Endothelial cell of umbilical vein (primary cell): ENCODE data around the gene GLIS2. TPM values are rescaled to one million over a fixed set of nuclear protein-coding genes. Genes with fewer than 3 reads are reported as not detected.

Experiments used
- BruUV-seq: library from RNA; stranded (reverse); fragments of 400-500 nt; replicated peaks from 2 replicates; lab custom pipeline; 2021; lab: Mats Ljungman, UMichigan
- CTCF ChIA-PET: fragments of 300-600, 350-600 bp; sonication (Branson Sonifier 250); formaldehyde crosslinking; loops from one replicate; lab custom pipeline; 2021; ENCODE audit warnings: antibody characterized with exemption, inconsistent platforms; lab: Charles Lee
- POLR2A ChIA-PET: fragments of 300-600, 350-600 bp; sonication (Branson Sonifier 250); formaldehyde crosslinking; loops from one replicate; lab custom pipeline; 2021; ENCODE audit warnings: antibody characterized with exemption, inconsistent platforms; lab: Charles Lee
- DNase-seq: peaks from one replicate; pipeline ENCODE4 v3.0.0-alpha.2; 2011; ENCODE audit warnings: low read depth, low spot score
- FAIRE-seq: peaks from 2 replicates; lab custom pipeline; 2011; peaks lifted over from hg19 to GRCh38; lab: Jason Lieb, UNC
- H2AFZ ChIP-seq: 2 replicates; pipeline ENCODE4 v1.6.0; 2012; ENCODE audit warnings: low read depth, low read length, control low read depth, inconsistent platforms
- H3K27ac ChIP-seq: 2 replicates; pipeline ENCODE4 v1.5.1; 2011; ENCODE audit warnings: low read depth, mild to moderate bottlenecking, control low read depth, low read length, moderate library complexity; ENCODE audit not compliant: insufficient read depth
- H3K27me3 ChIP-seq, 2 experiments: 2 replicates each; pipeline versions ENCODE4 v1.6.0 to v1.6.1; 2011; ENCODE audit warnings: low read length in 2 of 2, mixed read lengths in 1 of 2; ENCODE audit not compliant: control insufficient read depth in 2 of 2, insufficient read depth in 2 of 2
- H3K36me3 ChIP-seq, 2 experiments: 2 replicates in 1 of 2; 3 replicates in 1 of 2; pipeline ENCODE4 v1.5.1; 2011; ENCODE audit warnings: low read length in 2 of 2, mild to moderate bottlenecking in 1 of 2, moderate library complexity in 1 of 2; ENCODE audit not compliant: control insufficient read depth in 2 of 2, insufficient read depth in 2 of 2; ENCODE audit errors: extremely low read depth in 1 of 2
- H3K4me1 ChIP-seq: 3 replicates; pipeline ENCODE4 v1.5.1; 2011; ENCODE audit warnings: mild to moderate bottlenecking, low read length; ENCODE audit not compliant: control insufficient read depth, insufficient read depth; ENCODE audit errors: extremely low read depth
- H3K4me2 ChIP-seq: 2 replicates; pipeline ENCODE4 v1.6.1; 2011; ENCODE audit warnings: low read length, control low read depth, mixed read lengths; ENCODE audit not compliant: insufficient read depth
- H3K4me3 ChIP-seq, 3 experiments: fragments of 200-600 bp in 1 of 3; sonication (generic), shearing (Covaris generic) in 1 of 3; replicated peaks in 1 of 3; 2 replicates each; pipeline ENCODE4 v1.5.1; 2011 to 2016; ENCODE audit warnings: control low read depth in 3 of 3, low read length in 3 of 3, mild to moderate bottlenecking in 2 of 3, inconsistent platforms in 1 of 3, low read depth in 1 of 3, moderate library complexity in 1 of 3; ENCODE audit not compliant: insufficient read depth in 1 of 3
- H3K79me2 ChIP-seq: 2 replicates; pipeline ENCODE4 v1.6.0; 2012; ENCODE audit warnings: low read length, inconsistent platforms; ENCODE audit not compliant: control insufficient read depth, insufficient read depth
- H3K9ac ChIP-seq: replicated peaks from 2 replicates; pipeline ENCODE3; 2011; ENCODE audit warnings: low read length, control low read depth; ENCODE audit not compliant: insufficient read depth; ENCODE audit errors: extremely low read depth
- H3K9me1 ChIP-seq: replicated peaks from 3 replicates; pipeline ENCODE4 v1.6.0; 2011; ENCODE audit warnings: mild to moderate bottlenecking, low read length; ENCODE audit not compliant: control insufficient read depth, insufficient read depth; ENCODE audit errors: extremely low read depth
- H3K9me3 ChIP-seq: replicated peaks from 2 replicates; pipeline ENCODE4 v1.5.1; 2012; ENCODE audit warnings: low read length, inconsistent platforms; ENCODE audit not compliant: control insufficient read depth, insufficient read depth
- H4K20me1 ChIP-seq: replicated peaks from 2 replicates; pipeline ENCODE3; 2011; ENCODE audit warnings: mild to moderate bottlenecking, low read length; ENCODE audit not compliant: control insufficient read depth, insufficient read depth; ENCODE audit errors: extremely low read depth
- CTCF ChIP-seq, 2 donors: IDR thresholded peaks; 1 replicate in 1 of 2; 2 replicates in 1 of 2; pipeline ENCODE4 v1.5.1; 2011; ENCODE audit warnings: low read length in 2 of 2, mild to moderate bottlenecking in 2 of 2, moderate library complexity in 2 of 2, control low read depth in 1 of 2, inconsistent platforms in 1 of 2, low read depth in 1 of 2; ENCODE audit not compliant: insufficient read depth in 1 of 2; ENCODE audit errors: extremely low read depth in 1 of 2
- EZH2 ChIP-seq: IDR thresholded peaks from 2 replicates; pipeline ENCODE4 v1.6.1; 2012; ENCODE audit warnings: borderline replicate concordance, low read depth, mild to moderate bottlenecking, moderate library complexity, low read length, inconsistent platforms; ENCODE audit not compliant: severe bottlenecking
- FOS ChIP-seq: IDR thresholded peaks from 2 replicates; pipeline ENCODE4 v1.6.1; 2011; ENCODE audit warnings: mild to moderate bottlenecking, low read length, moderate library complexity, borderline replicate concordance; ENCODE audit not compliant: insufficient read depth
- GATA2 ChIP-seq: IDR thresholded peaks from 2 replicates; pipeline ENCODE4 v1.7.0; 2011; ENCODE audit warnings: low read depth, mild to moderate bottlenecking, moderate library complexity, mixed read lengths, low read length; ENCODE audit not compliant: insufficient read length, insufficient read depth
- JUN ChIP-seq: IDR thresholded peaks from 2 replicates; pipeline ENCODE4 v1.6.1; 2011; ENCODE audit warnings: borderline replicate concordance, low read depth; ENCODE audit not compliant: insufficient read length, insufficient read depth
- MYC ChIP-seq: IDR thresholded peaks from one replicate; pipeline ENCODE4 v1.6.1; 2011; ENCODE audit warnings: mild to moderate bottlenecking, low read depth, low read length
- POLR2A ChIP-seq: IDR thresholded peaks from 2 replicates; pipeline ENCODE4 v1.6.1; 2012; ENCODE audit warnings: low read depth, mild to moderate bottlenecking, control low read depth, low read length
- POLR2AphosphoS5 ChIP-seq: IDR thresholded peaks from 2 replicates; pipeline ENCODE4 v1.6.1; 2012; ENCODE audit warnings: low read depth, mild to moderate bottlenecking, control low read depth, low read length, moderate library complexity; ENCODE audit not compliant: insufficient read depth
- dilution Hi-C: fragments of 300-500 bp; cut with MboI; formaldehyde crosslinking; loops from one replicate; pipeline ENCODE4 v1.15.0; 2019; ENCODE audit warnings: low sequenced_read_pairs; ENCODE audit not compliant: extremely low pct_ligation_motif_present
- intact Hi-C: fragments of 100-400 bp; cut with micrococcal nuclease; formaldehyde crosslinking; loops from one replicate; pipeline ENCODE4 v1.10.0; 2022
- polyA plus RNA-seq, 4 experiments: library from polyadenylated mRNA; depleted of rRNA in 3 of 4; stranded (reverse) in 3 of 4; unstranded in 1 of 4; fragments of >200 nt; gene quantifications; 2 replicates each; pipeline versions ENCODE4 v1.2.1 to v1.2.3, GENCODE V29; 2011 to 2012; ENCODE audit warnings: missing spikeins in 1 of 4
- total RNA-seq: library from RNA; stranded (reverse); gene quantifications from 2 replicates; pipeline ENCODE4 v1.2.3, GENCODE V29; 2021
- TF ChIP-seq, protein P1 (sequence below): IDR thresholded peaks from 2 replicates; pipeline ENCODE4 v1.6.1; 2011; ENCODE audit not compliant: insufficient read depth, insufficient read length

The GLIS2 gene
- total and polyA plus RNA-seq, 2 donors (not counting 3 experiments of a cell fraction or from before 2014, with no cell fraction given) = 4.6 to 10.1 TPM

- FAIRE-seq = no peak
- H4K20me1 ChIP-seq = no peaks in the 10 kb centered on the region
- no peaks in the 10 kb centered on the region for H3K4me1 ChIP-seq
- H3K9me3 ChIP-seq = no peaks in the 10 kb centered on the region
- no peak overlapping the region for H3K4me2 ChIP-seq
- POLR2A ChIA-PET = interaction anchor here (1.2 to 1.5 kb wide), 2 partner anchors 12 to 66 kb away, joined by 3 read pairs; partner anchors contain the start of gene TFAP4
- intact Hi-C loops (no loop called here), dilution Hi-C loops (no loop called here)
- H2AFZ ChIP-seq = no peak overlapping the region
- no peaks in the 10 kb centered on the region for H3K9me1 ChIP-seq
- H3K27me3 ChIP-seq = no peaks in the 10 kb centered on the region
- no TSS peak for BruUV-seq
- DNase-seq = no peak
- peaks cover 3 to 17% of the 10 kb centered on the region in 2 experiments for H3K36me3 ChIP-seq
- TF ChIP-seq POLR2A = no peak
- TF ChIP-seq EZH2 = no peak
- TF ChIP-seq JUN = no peak
- no peak for TF ChIP-seq CTCF (IDR thresholded peaks at IDR 0.05; ENCODE audit: extremely low read depth in 1 of 2, insufficient read depth in 1 of 2, low read depth in 1 of 2, low read length in 2 of 2)
- TF ChIP-seq MYC = no peak
- CTCF ChIA-PET = interaction anchor here (1.9 to 4.2 kb wide), 5 partner anchors 30 to 85 kb away, joined by 4 to 29 read pairs (median 7); no protein-coding TSS in a partner anchor
- peaks cover 16% of the 10 kb centered on the region for H3K79me2 ChIP-seq
- H3K27ac ChIP-seq = no peak overlapping the region
- H3K9ac ChIP-seq = no peak overlapping the region
- no peak overlapping the region for H3K4me3 ChIP-seq
Measured at GRCh38 chr16:4339455-4339854, 23.6 kb downstream of the GLIS2 start.

- CTCF ChIA-PET = interaction anchor here (0.6 to 4.2 kb wide), 7 partner anchors 12 to 86 kb away, joined by 3 to 29 read pairs (median 4); no protein-coding TSS in a partner anchor
- H4K20me1 ChIP-seq = no peaks in the 10 kb centered on the region
- intact Hi-C loops = no loop called here
Measured at GRCh38 chr16:4339909-4340308, 24.0 kb downstream of the GLIS2 start.

More at GRCh38 chr16:4339909-4340308, 24.0 kb downstream of the GLIS2 start:
- Histone ChIP-seq H3K27ac (no peak overlapping the region), H3K9me3 (no peaks in the 10 kb centered on the region), H3K27me3 (no peaks in the 10 kb centered on the region), H3K4me3 (no peak overlapping the region), H3K79me2 (peaks cover 16% of the 10 kb centered on the region), H2AFZ (no peak overlapping the region), H3K9me1 (no peaks in the 10 kb centered on the region), H3K4me2 (no peak overlapping the region), H3K9ac (no peak overlapping the region), H3K36me3 (peaks cover 3 to 17% of the 10 kb centered on the region in 2 experiments), H3K4me1 (no peaks in the 10 kb centered on the region)
- DNase-seq (peak; percentile 64), FAIRE-seq (no peak)
- dilution Hi-C loops = no loop called here
- no peak for TF ChIP-seq FOS
- TF ChIP-seq GATA2 = no peak
- no peak for TF ChIP-seq POLR2A
- peak; percentile 29 for TF ChIP-seq POLR2AphosphoS5
- TF ChIP-seq, protein P1, sequence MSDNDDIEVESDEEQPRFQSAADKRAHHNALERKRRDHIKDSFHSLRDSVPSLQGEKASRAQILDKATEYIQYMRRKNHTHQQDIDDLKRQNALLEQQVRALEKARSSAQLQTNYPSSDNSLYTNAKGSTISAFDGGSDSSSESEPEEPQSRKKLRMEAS = no peak
- no peak for TF ChIP-seq MYC
- no peak for TF ChIP-seq JUN
- TF ChIP-seq CTCF (IDR thresholded peaks at IDR 0.05; ENCODE audit: extremely low read depth in 1 of 2, insufficient read depth in 1 of 2, low read depth in 1 of 2, low read length in 2 of 2) = no peak
- BruUV-seq = no TSS peak
- POLR2A ChIA-PET = interaction anchor here (1.5 kb wide), 1 partner anchor 66 kb away, joined by 3 read pairs; the partner anchor contains the start of gene TFAP4
